ENCODE results near the gene GMFB. TPM values are rescaled to one million over a fixed set of nuclear protein-coding genes. Genes with fewer than 3 reads are reported as not detected.

The GMFB gene
- total RNA-seq, 1 experiment from 2014 or later, result 110 TPM

DNA sequence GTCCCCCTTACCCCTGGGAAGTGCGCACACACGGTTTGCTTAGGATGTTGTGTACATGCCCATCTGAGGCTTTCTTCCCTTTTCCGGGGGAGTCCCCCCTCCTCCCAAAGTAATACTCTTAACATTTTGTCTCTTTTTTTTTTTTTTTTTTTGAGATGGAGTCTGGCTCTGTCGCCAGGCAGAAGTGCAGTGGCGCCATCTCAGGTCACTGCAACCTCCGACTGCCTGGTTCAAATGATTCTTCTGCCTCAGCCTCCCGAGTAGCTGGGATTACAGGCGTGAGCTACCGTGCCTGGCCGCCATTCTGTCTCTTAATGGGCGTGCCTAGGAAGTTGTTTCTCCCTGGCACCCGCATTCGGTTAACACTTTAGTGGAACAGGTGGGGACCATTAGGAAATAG, 4.5 kb upstream of the GMFB start:
- DNase-seq (ENCODE audit: extremely low read depth, low read depth), result no peak

DNA sequence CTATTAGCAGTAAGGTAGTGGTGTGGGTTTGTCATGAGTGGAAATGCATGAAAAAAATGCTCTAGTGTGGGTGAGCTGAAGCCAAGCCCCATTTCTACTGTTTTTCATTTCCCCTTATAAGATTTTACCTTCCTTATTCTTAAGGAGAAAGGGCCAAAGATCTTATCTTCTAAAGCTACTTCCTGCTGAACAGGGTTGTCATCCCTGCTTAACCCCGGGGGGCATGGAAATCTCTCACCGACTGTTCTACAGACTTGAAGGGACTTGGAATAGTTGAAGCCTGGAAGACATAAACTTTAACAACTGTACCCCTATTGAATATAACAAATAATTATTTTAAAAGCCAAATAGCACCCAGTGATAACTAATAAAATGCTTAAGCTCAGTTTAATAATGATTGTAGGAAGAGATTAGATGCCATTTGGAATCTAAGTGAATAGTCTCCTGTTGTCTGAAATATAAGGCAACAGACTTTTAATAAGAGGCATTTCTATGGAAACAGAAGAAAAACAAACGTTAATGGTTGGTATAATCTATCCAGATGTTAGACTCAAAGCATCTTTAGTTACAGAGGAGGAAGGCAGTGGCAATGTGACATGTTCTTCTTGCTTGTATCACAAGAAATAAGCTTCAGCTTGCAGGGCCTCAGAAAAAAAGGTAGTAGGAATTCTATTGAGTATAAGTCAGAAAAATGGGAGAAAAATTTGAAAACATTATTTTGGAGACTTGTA, 1.8 kb upstream of the GMFB start:
- no peak for DNase-seq (ENCODE audit: extremely low read depth, low read depth)

DNA sequence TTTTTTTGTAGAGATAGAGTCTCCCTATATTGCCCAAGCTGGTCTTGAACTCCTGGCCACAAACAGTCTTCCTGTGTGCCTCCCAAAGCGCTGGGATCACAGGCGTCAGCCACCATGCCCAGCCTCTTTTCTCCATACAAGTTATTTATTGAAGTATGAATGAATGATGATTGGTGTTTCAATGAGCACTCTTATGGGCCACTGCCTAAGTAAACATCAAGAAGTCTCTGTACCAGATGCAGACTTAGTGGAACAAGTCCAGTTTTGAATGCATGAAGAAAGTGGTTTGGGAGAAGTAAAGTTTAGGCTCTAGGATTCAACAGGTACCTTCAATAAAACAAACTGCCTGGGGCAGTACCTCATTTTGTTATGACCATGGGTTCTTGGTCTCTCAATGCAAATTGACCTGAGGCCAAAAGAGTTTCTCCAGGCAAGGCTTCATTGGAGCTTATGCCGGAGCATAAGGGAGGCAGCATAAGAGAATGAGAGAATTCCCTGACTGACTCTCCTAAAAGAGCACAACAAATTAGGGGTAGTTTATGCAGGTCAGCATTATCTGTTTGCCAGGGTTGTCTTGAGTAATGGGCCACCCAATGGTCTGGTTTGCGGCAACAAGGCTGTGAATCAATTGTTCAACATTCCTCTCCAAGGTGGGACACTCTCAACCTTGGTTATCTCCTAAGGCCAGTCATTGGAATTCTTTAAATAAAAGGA, 1.1 kb upstream of the GMFB start:
- DNase-seq (ENCODE audit: extremely low read depth, low read depth), result no peak

DNA sequence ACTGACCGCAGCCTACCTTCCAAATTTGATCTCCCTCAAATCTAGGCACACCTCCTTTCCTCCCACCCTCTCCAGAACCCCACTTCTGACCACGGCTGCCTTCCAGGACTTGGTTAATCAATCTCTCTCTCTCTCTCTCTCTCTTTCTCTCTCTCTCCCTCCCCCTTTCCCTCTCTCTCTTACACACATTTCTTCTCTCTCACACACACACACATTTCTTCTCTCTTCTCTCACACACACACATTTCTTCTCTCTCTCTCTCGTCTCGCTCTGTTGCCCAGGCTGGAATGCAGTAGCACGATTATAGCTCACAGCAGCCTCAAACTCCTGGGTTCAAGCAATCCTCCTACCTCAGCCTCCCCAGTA, 521 bp upstream of the GMFB start:
- no peak for DNase-seq (ENCODE audit: extremely low read depth, low read depth)

DNA sequence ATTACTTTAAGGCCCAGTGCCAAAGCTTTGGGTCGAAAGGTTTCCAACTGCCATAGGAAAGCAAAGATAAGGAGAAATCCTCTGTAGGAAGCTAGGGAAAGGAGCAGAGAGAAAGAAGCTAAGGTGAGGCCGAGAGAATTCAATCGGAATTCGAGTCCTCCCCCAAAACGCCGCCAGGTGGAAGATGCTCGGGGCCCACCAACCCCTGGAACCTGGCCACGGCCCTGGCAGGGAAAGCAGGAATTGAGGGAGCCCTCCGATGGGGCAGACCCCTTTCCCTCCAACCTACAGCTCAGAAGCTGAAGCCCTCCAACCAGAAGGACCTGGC, 498 bp downstream of the GMFB start:
- DNase-seq (ENCODE audit: extremely low read depth, low read depth), result no peak

DNA sequence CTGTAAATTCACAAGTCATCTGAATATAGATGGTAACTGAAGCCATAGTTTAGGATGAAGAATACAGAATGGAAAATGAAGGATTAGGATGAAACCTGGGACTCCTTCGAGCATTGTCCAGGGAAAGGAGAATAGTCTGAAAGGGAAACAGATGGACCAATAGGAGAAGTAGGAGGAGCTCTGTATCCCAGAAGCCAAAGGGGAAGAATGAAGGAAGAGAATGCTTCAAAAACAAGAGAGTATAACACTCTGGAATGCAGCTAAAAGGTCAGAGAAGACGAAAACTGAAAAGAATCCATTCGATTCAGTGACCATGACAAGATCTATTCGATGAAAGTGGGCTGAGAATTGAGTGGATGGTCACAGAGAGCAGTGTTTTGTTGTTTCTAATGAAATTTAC, 1.0 kb downstream of the GMFB start:
- no peak for DNase-seq (ENCODE audit: extremely low read depth, low read depth)

DNA sequence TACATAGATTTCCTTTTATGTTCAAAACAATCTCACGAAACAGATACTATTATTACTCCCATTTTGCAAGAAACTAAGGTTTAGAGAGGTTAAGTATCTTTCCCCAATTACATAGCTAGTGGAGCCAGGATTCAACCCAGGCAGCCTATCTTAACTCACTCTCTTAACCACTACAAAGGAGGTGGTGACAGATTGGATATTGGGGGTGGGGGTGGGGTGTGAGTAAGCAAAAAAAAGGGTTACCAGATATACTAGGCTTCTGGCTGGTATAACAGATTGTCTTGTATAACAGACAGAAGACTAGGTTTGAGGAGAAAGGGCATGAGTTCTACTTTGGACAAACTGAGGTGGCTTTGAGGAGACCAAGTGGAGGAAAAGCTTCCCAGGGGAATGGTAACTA, 2.1 kb downstream of the GMFB start:
- DNase-seq (ENCODE audit: extremely low read depth, low read depth), result no peak

DNA sequence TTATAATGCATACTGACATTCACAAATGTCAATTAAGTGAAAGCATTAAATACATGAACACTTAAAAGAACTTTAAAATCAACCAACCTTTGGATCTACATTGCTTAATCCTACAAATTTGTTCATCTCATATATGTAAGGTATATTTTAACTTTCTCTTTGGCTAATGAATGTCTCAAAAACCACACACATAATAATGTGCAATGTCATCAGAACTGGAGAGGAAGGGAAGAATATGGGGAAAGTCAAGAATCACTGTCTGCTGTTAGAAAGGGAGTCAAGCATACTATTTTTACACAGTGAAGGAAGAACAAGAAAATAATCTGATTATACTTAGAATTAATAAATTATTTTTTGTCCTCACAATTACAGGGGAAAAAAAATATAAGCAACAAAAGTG, 4.9 kb downstream of the GMFB start:
- no peak for DNase-seq (ENCODE audit: extremely low read depth, low read depth)

DNA sequence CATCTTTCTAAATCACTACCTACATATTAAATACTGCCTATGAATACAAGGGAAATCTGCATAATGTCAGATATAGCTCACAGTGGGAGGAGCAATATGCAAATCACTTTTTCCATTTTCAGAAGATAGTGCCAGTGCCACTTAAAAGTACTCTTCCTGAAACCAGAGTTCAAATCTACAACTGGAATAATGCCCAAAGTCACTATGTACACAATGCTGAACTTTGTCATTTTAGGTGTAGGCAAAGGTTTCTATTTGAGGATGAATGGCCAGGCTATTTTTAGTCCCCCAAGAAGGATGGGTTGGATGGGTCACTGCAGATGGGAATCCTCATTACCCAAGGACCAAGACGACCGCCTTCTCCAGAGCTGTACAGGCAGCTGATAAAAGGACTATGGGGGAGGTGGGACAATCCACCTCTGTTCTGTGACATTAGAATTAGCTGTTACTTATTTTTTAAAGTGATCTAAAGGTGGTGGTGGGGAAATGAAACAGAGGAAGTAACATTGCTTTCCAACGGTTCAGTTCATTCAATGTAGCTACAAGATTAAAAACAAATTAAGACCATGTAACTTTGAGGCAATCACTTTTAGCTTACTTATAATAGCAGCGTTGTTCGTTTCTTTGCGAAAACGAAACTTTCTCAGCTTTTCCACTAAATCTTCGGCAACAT, 5.6 kb downstream of the GMFB start:
- no peak for DNase-seq (ENCODE audit: extremely low read depth, low read depth)

DNA sequence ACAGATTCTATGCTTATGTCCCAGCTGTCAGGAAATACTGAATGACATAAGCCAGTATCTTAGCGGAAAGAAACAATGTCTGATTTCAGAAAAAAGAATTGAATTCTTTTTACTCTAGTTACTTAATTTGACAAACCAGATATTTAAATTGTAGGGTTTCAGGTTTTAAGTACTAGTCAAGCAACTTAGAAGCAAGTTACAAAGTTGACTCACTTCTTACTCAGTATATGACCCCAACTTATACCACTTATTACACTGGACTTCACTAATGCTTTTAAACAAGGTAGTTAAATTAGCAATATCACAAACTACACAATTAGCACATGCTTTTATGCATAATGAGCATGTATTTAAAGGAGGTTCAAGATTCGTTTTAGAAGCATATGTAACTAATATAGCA, 7.1 kb downstream of the GMFB start:
- DNase-seq (ENCODE audit: extremely low read depth, low read depth), result no peak

DNA sequence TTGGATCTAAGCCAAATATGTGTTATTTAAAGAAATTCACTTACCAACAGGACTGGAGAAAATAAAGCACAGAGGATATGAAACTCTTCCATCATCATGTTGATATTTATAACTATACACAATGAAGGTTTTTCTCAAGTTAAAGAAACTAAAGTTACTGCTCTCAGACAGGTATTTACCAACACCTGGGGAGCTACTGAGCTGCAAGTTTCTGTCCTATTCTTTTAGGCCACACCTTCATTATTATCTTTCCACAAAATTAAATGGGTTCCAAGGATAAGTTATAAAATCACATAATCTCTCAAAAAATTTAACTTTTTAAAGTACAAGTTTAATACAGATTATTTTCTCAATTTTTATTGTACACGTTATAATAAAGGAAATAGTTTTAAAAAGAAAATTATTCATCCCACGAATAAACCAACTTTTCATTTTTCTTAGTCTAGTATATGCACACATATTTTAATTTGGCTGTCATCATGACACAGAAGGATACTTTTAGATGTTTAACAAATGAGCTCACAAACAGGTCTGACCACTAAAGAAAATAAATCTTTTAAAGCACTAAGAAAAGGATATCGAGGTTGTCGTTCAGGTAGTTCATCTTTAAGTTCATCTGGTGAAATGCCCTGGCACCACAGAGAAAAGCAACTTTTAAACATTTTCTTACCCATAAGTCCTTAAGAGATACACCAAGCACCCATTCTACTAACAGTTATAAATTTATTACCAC, 7.8 kb downstream of the GMFB start:
- DNase-seq (ENCODE audit: extremely low read depth, low read depth), result no peak

DNA sequence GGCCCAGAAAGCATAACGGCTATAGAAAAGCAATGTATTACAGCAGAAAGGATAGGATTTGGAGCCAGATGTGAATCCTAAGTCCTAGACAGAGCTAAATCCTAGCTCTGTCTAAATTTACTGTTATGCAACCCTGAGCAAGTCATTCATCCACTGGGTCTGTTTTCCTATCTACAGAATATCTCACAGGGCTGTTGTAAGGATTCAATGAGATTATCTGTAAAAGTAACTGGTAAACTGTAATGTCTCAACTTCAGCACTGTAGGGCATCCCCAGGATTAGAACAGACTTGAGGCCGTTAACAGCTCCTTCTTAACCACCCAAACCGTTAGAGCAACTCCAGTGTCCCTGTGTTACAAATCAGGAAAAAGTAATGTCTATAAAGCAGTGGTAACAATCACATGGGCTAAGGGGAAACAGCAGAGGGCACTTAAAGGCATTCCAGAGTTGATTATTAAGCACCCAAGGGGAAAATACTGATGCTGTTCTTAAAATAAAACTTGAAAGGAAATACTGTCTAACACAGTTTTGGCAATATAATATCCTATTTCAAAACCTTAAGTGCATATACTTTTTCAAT, 10.1 kb downstream of the GMFB start:
- DNase-seq (ENCODE audit: extremely low read depth, low read depth), result no peak

DNA sequence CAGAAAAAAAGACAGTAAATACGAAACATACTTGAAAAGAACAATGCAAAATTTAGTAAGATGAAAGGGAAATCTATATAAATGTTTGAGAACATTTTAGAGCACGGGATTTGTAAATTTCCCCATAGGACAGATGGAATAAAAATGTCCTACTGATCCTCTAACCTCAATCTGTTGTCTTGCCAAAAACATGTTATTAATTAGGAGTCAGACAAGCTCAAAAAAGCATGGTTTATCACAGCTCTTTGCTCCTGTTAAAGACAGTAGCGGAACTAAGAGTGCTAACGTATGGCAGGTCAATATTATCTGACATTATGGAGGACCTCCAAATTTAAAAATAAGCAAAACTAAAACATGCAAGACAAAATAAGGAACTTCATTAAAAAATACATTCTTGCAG, 12.9 kb downstream of the GMFB start:
- DNase-seq (ENCODE audit: extremely low read depth, low read depth), result no peak

DNA sequence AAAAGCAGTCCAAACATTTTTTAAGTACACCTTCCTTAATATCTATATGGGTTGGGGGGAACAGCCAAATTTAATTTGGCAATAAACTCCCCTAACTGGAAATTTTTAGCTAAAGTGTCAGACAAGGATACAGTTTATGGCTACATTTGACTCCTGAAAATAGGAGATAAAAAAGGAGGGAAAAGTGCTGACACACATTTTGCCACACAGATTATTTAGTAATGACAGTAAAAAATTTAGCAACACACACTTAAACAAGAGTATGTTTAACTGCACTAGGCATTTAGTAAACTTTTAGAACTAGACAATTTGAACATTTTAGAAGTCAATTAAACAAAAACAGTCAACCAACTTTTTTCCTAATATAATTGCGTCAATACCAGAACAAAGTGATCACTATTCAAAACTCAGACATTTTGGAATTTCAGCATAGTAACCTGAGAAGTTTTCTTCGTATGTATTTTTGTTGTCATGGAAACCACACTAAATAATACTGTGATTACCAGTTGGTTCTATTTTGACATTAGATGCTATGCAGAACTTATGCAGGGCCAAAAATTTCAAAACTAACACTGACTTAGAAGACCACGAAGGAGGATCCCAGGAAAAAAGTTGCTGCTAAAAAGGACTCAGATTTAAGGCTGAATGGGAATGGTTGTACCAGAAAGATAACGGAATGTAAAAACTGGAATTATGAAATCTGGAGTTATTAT, 13.4 kb downstream of the GMFB start:
- no peak for DNase-seq (ENCODE audit: extremely low read depth, low read depth)

DNA sequence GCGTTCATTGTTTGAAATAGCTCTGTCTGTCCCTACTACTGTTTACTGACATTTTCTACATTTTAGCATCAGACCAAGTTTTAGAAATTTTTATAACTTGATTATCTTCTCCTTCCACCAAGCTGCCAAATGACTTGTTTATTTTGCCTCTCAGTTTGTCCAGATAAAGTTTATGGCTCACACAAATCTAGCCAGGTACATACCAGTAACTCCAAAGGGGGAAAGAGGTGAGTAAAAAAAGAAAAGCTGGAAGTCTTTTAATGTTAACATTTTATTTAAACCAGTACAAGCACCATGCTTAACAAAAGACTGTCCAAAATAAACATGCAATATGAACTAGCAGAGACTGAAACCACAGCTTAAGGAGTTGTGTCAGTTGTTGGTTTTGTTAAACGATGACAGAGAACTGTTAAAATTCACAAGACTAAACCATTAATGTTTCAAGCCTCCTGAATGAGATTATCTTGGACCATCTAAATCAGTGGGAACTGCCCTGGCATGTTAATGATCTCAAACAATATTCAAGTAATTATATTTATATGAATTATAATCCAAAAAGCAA, 14.5 kb downstream of the GMFB start:
- no peak for DNase-seq (ENCODE audit: extremely low read depth, low read depth)

DNA sequence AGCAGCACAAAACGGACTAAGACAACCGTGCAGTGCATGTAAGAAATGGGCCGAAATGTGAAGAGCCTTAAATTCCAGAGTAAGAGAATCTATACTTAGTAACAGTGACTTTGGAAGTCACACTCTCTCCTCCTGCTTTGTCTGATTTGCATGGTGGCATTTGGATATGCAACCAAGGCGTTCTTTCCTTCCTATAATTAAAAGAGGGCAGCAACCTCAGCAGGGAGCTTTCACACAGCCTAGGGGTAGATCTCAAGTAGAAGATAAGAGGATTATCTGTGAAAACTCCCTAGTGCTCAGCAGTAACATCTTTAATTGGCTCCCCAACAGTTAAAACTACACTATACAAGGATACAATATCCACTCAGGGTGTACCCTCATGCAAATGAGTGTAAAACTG, 16.5 kb downstream of the GMFB start:
- no peak for DNase-seq (ENCODE audit: extremely low read depth, low read depth)

DNA sequence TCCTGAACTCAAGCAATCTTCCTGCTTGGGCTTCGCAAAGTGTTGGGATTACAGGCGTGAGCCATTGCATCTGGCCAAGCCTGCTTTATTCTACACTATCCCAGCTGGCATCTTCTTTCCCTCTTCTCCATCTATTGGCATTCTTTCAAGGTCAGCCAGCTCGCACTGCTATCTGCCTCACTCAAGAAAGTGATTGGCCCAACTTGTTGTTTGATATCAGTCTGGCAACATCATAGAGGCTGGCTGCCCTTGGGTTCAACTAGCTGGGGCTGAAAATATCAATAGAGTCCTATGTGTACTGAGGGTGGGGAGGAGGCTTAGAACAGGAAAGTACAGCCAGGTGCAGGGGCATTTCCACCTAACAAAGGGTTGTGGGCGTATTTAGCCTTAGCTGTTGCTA, 17.1 kb downstream of the GMFB start:
- no peak for DNase-seq (ENCODE audit: extremely low read depth, low read depth)

DNA sequence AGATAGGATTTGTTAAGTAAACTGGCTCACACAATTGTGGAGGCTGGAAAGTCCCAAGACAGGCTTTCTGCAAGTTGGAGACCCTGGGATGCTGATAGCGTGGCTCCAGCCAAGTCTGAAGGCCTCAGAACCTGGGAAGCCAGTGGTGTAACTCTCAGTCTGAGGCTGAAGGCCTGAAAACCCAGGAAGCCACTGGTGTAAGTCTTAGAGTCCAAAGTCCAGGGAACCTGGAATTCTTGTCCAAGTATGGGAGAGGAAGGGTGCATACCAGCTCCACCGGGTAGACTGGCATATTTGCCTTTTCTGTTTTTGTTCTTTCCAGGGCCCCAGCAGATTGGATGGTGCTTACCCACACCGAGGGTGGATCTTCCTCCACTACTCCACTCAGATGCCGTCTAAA, 18.1 kb downstream of the GMFB start:
- DNase-seq (ENCODE audit: extremely low read depth, low read depth), result no peak

DNA sequence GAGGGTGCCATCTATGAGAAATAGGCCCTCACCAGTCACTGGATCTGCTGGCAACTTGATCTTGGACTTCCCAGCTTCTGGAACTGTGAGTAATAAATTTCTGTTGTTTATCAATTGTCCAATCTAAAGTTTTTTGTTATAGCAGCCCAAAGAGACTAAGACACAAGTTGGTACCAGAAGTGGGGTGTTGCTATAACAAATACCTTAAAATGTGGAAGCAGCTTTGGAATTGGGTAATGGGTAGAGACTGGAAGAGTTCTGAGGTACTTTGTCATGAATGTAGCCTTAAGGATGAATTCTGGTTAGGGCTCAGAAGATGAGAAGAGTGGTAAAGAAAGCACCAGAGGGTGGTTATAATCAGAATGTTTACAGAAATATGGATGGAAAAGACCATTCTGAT, 21.5 kb downstream of the GMFB start:
- no peak for DNase-seq (ENCODE audit: extremely low read depth, low read depth)

DNA sequence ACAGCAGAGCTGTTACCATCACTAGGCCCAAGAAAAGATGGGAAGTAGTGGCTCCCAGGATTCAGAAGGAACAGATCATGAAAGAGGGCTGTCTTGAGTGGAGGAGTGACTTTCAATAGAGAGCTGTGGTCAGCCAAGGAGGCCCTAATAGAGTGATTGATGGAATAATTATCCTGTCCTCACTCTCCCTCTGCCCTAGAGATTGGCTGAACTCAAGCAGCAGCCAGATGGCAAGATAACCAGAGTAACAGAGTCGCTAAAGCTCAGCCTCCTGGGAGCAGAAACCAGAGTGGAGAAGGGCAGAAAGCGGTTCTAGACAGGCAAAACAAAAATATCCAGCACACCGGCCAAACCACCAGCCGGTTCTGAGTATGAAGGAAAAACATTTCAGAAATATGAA, 23.1 kb downstream of the GMFB start:
- no peak for DNase-seq (ENCODE audit: extremely low read depth, low read depth)

Data from NCI-H460 (cell line).